Measurements from ENCODE around the gene TAP2.
"Not testable (repeated sequence)": the region's sequence is repeated elsewhere in the genome, so short reads cannot be mapped to it uniquely, and the experiment has no call there.

TAP2 gene

DNA sequence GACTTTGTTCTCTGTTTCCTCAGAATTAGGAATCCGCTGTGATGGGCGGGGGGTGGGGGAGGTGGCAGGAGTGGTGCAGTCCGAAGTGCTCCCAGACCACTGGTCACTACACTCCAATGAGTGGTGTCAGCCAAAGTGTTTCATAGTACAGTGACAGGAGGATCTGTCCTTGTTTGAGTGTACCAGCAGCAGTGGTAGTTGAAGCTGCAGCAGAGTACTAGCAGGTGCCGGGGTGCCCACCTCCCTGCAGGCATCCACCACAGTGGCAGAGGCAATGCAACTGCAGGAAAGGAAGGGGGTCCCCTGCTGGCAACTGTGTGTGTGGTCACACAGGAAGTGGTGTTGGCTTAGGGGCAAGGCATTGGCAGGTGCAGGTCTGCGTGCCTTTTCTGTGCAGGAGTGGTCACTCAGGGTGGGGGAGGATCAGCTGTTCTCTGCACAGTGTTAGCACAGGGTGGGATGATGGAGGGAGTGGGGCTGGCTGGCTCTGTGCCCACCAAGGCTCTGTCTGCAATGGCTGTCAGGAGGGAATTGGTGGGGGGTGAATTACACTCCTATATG is 31.4 kb downstream of the TAP2 start:
- no peak for DNase-seq (ENCODE audit: low read depth)
- no peak overlapping the region for H3K4me3 ChIP-seq (ENCODE audit: low read length)
- no peak for TF ChIP-seq CTCF (conservative IDR thresholded peaks at IDR 0.05; ENCODE audit: low read length)

GRCh38 chr6:32805404-32805803 is 33.1 kb downstream of the TAP2 start:
- not testable (repeated sequence) for H3K4me3 ChIP-seq (ENCODE audit: low read length); DNase-seq (ENCODE audit: low read depth)

DNA sequence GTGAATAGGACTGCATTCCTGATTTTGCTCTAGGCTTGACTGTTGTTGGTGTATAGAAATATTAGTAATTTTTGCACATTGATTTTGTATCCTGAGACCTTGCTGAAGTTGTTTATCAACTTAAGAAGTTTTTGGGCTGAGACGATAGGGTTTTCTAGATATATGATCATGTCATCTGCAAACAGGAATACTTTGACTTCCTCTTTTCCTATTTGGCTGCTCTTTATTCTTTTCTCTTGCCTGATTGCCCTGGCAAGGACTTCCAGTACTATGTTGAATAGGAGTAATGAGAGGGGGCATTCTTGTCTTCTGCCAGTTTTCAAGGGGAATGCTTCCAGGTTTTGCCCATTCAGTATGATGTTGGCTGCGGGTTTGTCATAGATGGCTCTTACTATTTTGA is 35.1 kb downstream of the TAP2 start:
- no peak for DNase-seq (ENCODE audit: low read depth)
- TF ChIP-seq CTCF (conservative IDR thresholded peaks at IDR 0.05; ENCODE audit: low read length): no peak
- no peak overlapping the region for H3K4me3 ChIP-seq (ENCODE audit: low read length)

DNA sequence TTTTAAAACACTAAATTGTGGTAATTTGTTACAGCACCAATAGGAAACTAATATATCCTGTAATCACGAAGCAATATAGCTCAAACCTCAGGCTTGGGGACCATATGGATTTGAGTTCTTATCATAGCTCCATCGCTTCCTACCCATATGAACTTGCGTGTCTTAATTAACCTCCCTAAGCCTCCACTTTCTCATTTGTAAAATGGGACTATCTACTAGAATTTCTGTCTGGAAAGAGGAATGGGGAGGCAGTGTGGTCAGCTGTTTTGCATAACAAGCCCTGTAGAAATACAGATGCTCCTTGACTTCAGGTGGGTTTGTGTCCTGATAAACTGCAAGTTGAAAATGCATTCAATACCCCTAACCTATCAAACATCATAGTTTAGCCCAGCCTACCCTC is 38.8 kb downstream of the TAP2 start:
- no peak for DNase-seq (ENCODE audit: low read depth)
- H3K4me3 ChIP-seq (ENCODE audit: low read length): no peak overlapping the region
- no peak for TF ChIP-seq CTCF (conservative IDR thresholded peaks at IDR 0.05; ENCODE audit: low read length)

DNA sequence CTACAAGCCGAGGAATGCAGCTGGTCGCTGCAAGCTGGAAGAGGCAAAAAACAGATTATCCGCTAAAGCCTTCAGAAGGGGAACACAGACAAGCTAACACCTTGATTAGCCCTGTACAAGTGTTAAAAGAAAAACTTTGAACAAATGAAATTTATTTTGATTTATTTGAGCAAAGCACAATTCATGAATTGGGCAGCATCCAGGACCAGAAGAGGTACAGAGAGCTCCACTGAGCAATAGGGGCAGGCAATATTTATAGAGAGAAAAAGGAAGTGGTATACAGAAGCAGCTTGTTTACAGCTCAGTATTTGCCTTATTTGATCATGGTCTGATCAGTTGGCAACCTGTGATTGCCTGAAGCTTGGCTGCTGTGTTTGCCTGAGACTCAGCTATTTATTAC is 39.4 kb downstream of the TAP2 start:
- no peak for DNase-seq (ENCODE audit: low read depth)
- no peak overlapping the region for H3K4me3 ChIP-seq (ENCODE audit: low read length)
- TF ChIP-seq CTCF (conservative IDR thresholded peaks at IDR 0.05; ENCODE audit: low read length): no peak

DNA sequence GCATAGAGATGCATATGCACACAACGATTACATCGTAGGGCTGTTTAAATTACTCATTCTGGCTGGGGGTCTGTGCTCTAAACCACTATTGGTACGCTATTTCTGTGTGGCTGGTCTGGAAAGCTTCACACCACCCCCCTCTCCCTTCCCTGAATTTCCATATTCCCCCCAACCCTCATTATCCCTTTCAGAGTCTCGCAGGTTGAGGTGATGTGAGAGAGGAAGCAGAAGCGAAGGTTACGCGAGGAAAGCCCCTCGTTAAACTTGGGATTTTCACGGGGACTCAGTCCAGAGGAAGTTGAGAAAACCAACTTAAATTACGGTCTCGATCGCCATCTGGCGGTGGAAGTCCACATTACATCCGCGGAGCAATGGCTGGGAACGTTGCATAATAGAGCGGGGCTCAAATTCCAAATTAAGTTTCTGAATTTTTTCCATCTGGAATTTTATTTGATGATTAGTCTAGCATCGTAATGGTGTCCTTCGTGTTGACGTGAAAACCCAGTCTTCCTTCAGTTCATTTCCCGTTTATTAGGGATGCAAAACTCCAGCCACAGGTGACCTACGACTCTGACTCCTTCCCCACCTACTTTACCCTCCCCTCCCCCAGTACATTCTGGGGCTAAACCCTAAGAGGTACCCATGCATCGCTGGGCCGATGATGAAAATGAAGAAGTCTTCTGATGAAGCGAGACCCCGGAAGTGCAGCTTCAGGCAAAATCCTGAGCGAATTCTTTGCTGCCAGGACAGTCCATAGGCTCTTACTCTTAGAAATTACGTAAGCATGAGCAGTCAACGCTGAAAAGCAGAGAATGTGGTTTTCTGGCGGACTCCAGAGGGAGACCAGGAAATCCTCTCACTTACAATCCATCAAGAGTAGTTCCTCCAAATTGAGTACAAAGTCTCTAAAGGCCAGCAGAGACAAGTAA is 41.4 kb downstream of the TAP2 start:
- DNase-seq (ENCODE audit: low read depth): peak; percentile 53
- peak; percentile 84 for TF ChIP-seq CTCF (conservative IDR thresholded peaks at IDR 0.05; ENCODE audit: low read length)

GRCh38 chr6:32794510-32794909 is 44.0 kb downstream of the TAP2 start:
- TF ChIP-seq CTCF (conservative IDR thresholded peaks at IDR 0.05; ENCODE audit: low read length): no peak
- no peak for DNase-seq (ENCODE audit: low read depth)
- H3K4me3 ChIP-seq (ENCODE audit: low read length): no peak overlapping the region

More for the DNA sequence above, 41.4 kb downstream of the TAP2 start:
- H3K4me3 ChIP-seq (ENCODE audit: low read length): peak overlapping the region; percentile 47

Data from AG10803 (cell line).